K562 (cell line): ENCODE results near the gene ACY1. TPM values are rescaled to one million over a fixed set of nuclear protein-coding genes. Genes with fewer than 3 reads are reported as not detected.

Experiments
- CAMTA2 ChIP-seq: fragments of 250-450 bp; sonication (Bioruptor Pico); conservative IDR thresholded peaks from 2 replicates; pipeline ENCODE4 v1.5.1; 2022
- CREM ChIP-seq: IDR thresholded peaks from 2 replicates; pipeline ENCODE4 v1.6.1; 2014; ENCODE audit warnings: antibody characterized with exemption, low read depth
- CTBP1 ChIP-seq: fragments of 450-650 bp; IDR thresholded peaks from 2 replicates; pipeline ENCODE4 v1.6.1; 2016; ENCODE audit warnings: borderline replicate concordance
- DIDO1 ChIP-seq: fragments of 450-650 bp; IDR thresholded peaks from 2 replicates; pipeline ENCODE4 v1.6.1; 2016; ENCODE audit warnings: low read depth, missing biosample characterization, missing genetic modification characterization
- FOSL1 ChIP-seq: fragments of 200-800 bp; sonication (Bioruptor generic); conservative IDR thresholded peaks from 2 replicates; pipeline ENCODE4 v1.6.1; 2016; ENCODE audit warnings: missing genetic modification characterization, missing compliant biosample characterization
- IRF2 ChIP-seq: sonication (generic); formaldehyde crosslinking; IDR thresholded peaks from 2 replicates; pipeline ENCODE4 v1.8.1; 2022; ENCODE audit warnings: mild to moderate bottlenecking, missing genetic modification reagents
- KDM5B ChIP-seq: fragments of 200-600 bp; sonication (generic); IDR thresholded peaks from 2 replicates; pipeline ENCODE4 v1.6.1; 2012; ENCODE audit warnings: low read depth, mild to moderate bottlenecking, moderate library complexity, low read length, control low read depth, inconsistent platforms; ENCODE audit not compliant: insufficient replicate concordance
- KLF16 ChIP-seq: IDR thresholded peaks from 2 replicates; pipeline ENCODE4 v1.6.1; 2016; ENCODE audit warnings: antibody characterized with exemption
- MAFG ChIP-seq: fragments of 450-650 bp; conservative IDR thresholded peaks from 2 replicates; pipeline ENCODE4 v1.6.1; 2016; ENCODE audit warnings: missing genetic modification characterization, missing compliant biosample characterization
- MYC ChIP-seq, 2 experiments: fragments of 250-450 bp in 1 of 2; sonication (Bioruptor Pico) in 1 of 2; IDR thresholded peaks; 2 replicates each; pipeline versions ENCODE4 v1.5.1 to v1.6.1; 2012 to 2021; ENCODE audit warnings: low read depth in 2 of 2, borderline replicate concordance in 1 of 2, improper control_type of control experiment in 1 of 2, low read length in 1 of 2, mild to moderate bottlenecking in 1 of 2, moderate library complexity in 1 of 2
- SMC3 ChIP-seq: conservative IDR thresholded peaks from 2 replicates; pipeline ENCODE4 v1.6.1; 2011; ENCODE audit warnings: low read depth, low read length, improper control_type of control experiment; ENCODE audit not compliant: insufficient read depth
- SP1 ChIP-seq: sonication (generic); formaldehyde crosslinking; IDR thresholded peaks from 2 replicates; pipeline ENCODE4 v1.8.1; 2022; ENCODE audit warnings: mild to moderate bottlenecking, missing genetic modification reagents
- STAG1 ChIP-seq: sonication (generic); formaldehyde crosslinking; IDR thresholded peaks from 2 replicates; pipeline ENCODE4 v1.5.0; 2020; ENCODE audit warnings: missing genetic modification reagents, borderline replicate concordance
- TAF15 ChIP-seq: fragments of 200-400 bp; formaldehyde crosslinking; IDR thresholded peaks from 2 replicates; pipeline ENCODE4 v1.6.1; 2017; ENCODE audit warnings: mild to moderate bottlenecking, low read depth, low read length, moderate library complexity
- TEAD1 ChIP-seq, 2 experiments: fragments of 450-650 bp in 1 of 2; sonication (generic) in 1 of 2; formaldehyde crosslinking; IDR thresholded peaks; 2 replicates each; pipeline versions ENCODE4 v1.4.0 to v1.8.0; 2020 to 2022; ENCODE audit warnings: mild to moderate bottlenecking in 2 of 2, missing genetic modification reagents in 1 of 2
- TRIM25 ChIP-seq: fragments of 450-650 bp; IDR thresholded peaks from 2 replicates; pipeline ENCODE4 v1.7.0; 2016; ENCODE audit warnings: borderline replicate concordance
- ZBTB2 ChIP-seq: fragments of 450-650 bp; IDR thresholded peaks from 2 replicates; pipeline ENCODE4 v1.6.1; 2016; ENCODE audit warnings: antibody characterized with exemption
- ZBTB33 ChIP-seq: sonication (generic); formaldehyde crosslinking; IDR thresholded peaks from 2 replicates; pipeline ENCODE4 v1.8.1; 2023; ENCODE audit warnings: mild to moderate bottlenecking, missing genetic modification reagents
- ZC3H8 ChIP-seq: fragments of 450-650 bp; IDR thresholded peaks from 2 replicates; pipeline ENCODE4 v1.6.1; 2017
- ZEB2 ChIP-seq: fragments of 450-650 bp; IDR thresholded peaks from 2 replicates; pipeline ENCODE4 v1.6.1; 2016
- ZNF280A ChIP-seq: fragments of 450-650 bp; IDR thresholded peaks from 2 replicates; pipeline ENCODE4 v1.6.1; 2018; ENCODE audit warnings: mild to moderate bottlenecking, low read depth; ENCODE audit not compliant: partially characterized antibody
- ZNF444 ChIP-seq: fragments of 250-450 bp; sonication (Bioruptor Pico); IDR thresholded peaks from 2 replicates; pipeline ENCODE4 v1.4.0; 2020; ENCODE audit warnings: mild to moderate bottlenecking, moderate library complexity
- ZNF766 ChIP-seq: fragments of 200-800 bp; sonication (Bioruptor generic); conservative IDR thresholded peaks from 2 replicates; pipeline ENCODE4 v1.6.1; 2016; ENCODE audit warnings: missing genetic modification characterization, missing compliant biosample characterization
- polyA plus RNA-seq, 8 experiments: library from polyadenylated mRNA; depleted of rRNA in 4 of 8; stranded (reverse) in 5 of 8; unstranded in 3 of 8; fragments of >200 nt; fragmentation: Nextera tagmentation in 2 of 8; fragmentation: Illumina TruSeq in 1 of 8; extraction: Ambion mirVana in 2 of 8; extraction: Trizol in 1 of 8; gene quantifications; 2 replicates each; pipeline versions ENCODE4 v1.2.1 to v1.2.3, GENCODE V29; 2011 to 2014; ENCODE audit warnings: inconsistent platforms in 1 of 8, missing spikeins in 1 of 8
- total RNA-seq, 7 experiments: library from RNA; depleted of rRNA in 6 of 7; stranded (reverse); fragments of >200 nt in 6 of 7; fragmentation: Illumina TruSeq in 2 of 7; extraction: Trizol in 2 of 7; gene quantifications; 2 replicates each; pipeline versions ENCODE4 v1.2.1 to v1.2.3, GENCODE V29; 2011 to 2021; ENCODE audit warnings: low replicate concordance in 1 of 7

The ACY1 gene
- total and polyA plus RNA-seq, 9 of the 15 experiments (the other 6 are each of a cell fraction or from before 2014, with no cell fraction given), result 70.7 to 195 (median 123) TPM

- TF ChIP-seq STAG1 (CRISPR knock-in tag) (peak; percentile 78; the same call in 1 of the 2 replicates), MYC (IDR thresholded peaks at IDR 0.05; ENCODE audit: low read depth, low read length) (0 out of 2 replicates have a peak, but pooled peaks have one; percentile 32), MYC (CRISPR knock-in tag; IDR thresholded peaks at IDR 0.05; ENCODE audit: borderline replicate concordance, low read depth) (no peak), CTBP1 (peak; percentile 64), ZBTB2 (0 out of 2 replicates have a peak, but pooled peaks have one; percentile 21), IRF2 (CRISPR knock-in tag) (no peak), ZNF280A (no peak), TAF15 (no peak), KLF16 (peak; percentile 12; the same call in 1 of the 2 replicates), TEAD1 (CRISPR knock-in tag; IDR thresholded peaks at IDR 0.05) (no peak), ZEB2 (peak; percentile 62; the same call in 1 of the 2 replicates), ZNF766 (no peak), FOSL1 (tag) (no peak), ZC3H8 (no peak), CAMTA2 (no peak), CREM (0 out of 2 replicates have a peak, but pooled peaks have one; percentile 15), TRIM25 (no peak), SMC3 (peak; percentile 86), ZBTB33 (CRISPR knock-in tag) (peak; percentile 28; the same call in 1 of the 2 replicates), SP1 (CRISPR knock-in tag) (peak; percentile 19; the same call in 1 of the 2 replicates), DIDO1 (no peak), KDM5B (no peak), MAFG (no peak), ZNF444 (CRISPR knock-in tag) (no peak)
These were observed 18.2 kb downstream of the ACY1 start (continued) for GRCh38 chr3:52001443-52001974.
